ENCODE measurements around the gene GNAT1. TPM values are rescaled to one million over a fixed set of nuclear protein-coding genes. Genes with fewer than 3 reads are reported as not detected.

The GNAT1 gene
- polyA plus RNA-seq, 1 experiment = not detected

DNA sequence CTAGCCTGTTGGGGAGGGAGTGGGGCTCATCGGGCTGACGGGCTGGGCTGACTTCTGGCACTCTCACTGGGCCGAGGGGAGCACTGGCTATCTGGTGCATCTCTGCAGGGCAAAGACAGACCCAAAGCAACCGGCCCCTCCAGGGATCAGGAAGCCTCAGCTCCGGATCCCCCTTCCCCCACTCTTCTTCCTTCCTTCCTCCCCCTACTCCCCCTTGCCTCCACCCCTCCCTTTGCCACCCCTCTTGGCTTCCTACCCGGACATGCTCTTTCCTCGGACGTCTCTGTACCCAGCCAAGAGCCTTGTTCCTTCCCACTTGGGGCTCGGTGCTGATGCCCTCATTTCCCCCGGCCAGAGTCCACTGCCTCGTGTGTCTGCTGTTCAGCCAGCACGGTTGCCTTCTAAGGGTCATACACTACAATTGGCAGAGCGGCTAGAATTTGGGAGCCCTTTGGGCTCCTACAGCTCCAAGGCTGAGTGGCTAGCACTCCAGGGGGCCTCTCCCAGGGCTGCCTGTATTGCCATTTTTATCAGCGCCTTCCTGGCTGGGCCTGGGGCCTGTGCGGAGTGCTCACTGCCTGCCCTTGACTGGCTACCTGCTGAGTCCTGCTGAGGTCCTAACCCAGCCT lies 25.4 kb upstream of the GNAT1 start:
- TF ChIP-seq, protein P1, sequence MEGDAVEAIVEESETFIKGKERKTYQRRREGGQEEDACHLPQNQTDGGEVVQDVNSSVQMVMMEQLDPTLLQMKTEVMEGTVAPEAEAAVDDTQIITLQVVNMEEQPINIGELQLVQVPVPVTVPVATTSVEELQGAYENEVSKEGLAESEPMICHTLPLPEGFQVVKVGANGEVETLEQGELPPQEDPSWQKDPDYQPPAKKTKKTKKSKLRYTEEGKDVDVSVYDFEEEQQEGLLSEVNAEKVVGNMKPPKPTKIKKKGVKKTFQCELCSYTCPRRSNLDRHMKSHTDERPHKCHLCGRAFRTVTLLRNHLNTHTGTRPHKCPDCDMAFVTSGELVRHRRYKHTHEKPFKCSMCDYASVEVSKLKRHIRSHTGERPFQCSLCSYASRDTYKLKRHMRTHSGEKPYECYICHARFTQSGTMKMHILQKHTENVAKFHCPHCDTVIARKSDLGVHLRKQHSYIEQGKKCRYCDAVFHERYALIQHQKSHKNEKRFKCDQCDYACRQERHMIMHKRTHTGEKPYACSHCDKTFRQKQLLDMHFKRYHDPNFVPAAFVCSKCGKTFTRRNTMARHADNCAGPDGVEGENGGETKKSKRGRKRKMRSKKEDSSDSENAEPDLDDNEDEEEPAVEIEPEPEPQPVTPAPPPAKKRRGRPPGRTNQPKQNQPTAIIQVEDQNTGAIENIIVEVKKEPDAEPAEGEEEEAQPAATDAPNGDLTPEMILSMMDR (IDR thresholded peaks at IDR 0.05; ENCODE audit: insufficient read depth, low read depth, low read length) = no peak
- Histone ChIP-seq H3K27me3 (ENCODE audit: control insufficient read depth, insufficient read depth, low read length) (no peaks in the 10 kb centered on the region), H3K36me3 (ENCODE audit: control insufficient read depth, insufficient read depth, low read length) (no peaks in the 10 kb centered on the region; the same call in 1 of the 2 replicates), H3K4me3 (ENCODE audit: low read depth, low read length) (no peak overlapping the region)
- POLR2A ChIA-PET = interaction anchor here (0.6 kb wide), 1 partner anchor 40 kb away, joined by 4 read pairs; no protein-coding TSS in a partner anchor
- DNase-seq (ENCODE audit: low read depth) = no peak
- CTCF ChIA-PET = interaction anchor here (0.6 to 1.9 kb wide), 6 partner anchors 9 to 56 kb away, joined by 3 to 9 read pairs (median 6); no protein-coding TSS in a partner anchor

DNA sequence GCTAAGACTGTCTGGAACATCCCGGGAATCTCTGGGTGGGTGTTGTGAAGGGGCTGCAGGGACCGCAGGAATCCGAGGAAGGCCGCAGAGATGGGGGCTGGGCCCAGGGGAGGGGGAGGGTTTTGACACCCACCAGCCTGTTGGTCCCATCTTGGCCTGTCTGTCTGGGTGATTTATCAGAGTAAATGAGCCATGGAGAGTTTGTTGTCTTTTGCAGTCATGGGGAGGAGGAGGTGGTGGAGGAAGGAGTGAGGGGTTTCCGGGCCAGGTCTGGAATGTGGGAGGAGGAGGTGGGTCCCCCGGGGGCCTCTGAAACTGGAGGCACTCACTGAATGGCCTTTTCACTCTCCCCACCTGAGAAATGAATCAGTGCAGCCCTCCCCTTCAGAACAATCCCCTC lies 24.8 kb upstream of the GNAT1 start:
- Histone ChIP-seq H3K27me3 (ENCODE audit: control insufficient read depth, insufficient read depth, low read length) (no peaks in the 10 kb centered on the region), H3K36me3 (ENCODE audit: control insufficient read depth, insufficient read depth, low read length) (no peaks in the 10 kb centered on the region), H3K4me3 (ENCODE audit: low read depth, low read length) (no peak overlapping the region)
- TF ChIP-seq, protein P1 (IDR thresholded peaks at IDR 0.05; ENCODE audit: insufficient read depth, low read depth, low read length) = no peak
- DNase-seq (ENCODE audit: low read depth) = no peak
- ChIA-PET POLR2A (no interaction called here), CTCF (no interaction called here)

DNA sequence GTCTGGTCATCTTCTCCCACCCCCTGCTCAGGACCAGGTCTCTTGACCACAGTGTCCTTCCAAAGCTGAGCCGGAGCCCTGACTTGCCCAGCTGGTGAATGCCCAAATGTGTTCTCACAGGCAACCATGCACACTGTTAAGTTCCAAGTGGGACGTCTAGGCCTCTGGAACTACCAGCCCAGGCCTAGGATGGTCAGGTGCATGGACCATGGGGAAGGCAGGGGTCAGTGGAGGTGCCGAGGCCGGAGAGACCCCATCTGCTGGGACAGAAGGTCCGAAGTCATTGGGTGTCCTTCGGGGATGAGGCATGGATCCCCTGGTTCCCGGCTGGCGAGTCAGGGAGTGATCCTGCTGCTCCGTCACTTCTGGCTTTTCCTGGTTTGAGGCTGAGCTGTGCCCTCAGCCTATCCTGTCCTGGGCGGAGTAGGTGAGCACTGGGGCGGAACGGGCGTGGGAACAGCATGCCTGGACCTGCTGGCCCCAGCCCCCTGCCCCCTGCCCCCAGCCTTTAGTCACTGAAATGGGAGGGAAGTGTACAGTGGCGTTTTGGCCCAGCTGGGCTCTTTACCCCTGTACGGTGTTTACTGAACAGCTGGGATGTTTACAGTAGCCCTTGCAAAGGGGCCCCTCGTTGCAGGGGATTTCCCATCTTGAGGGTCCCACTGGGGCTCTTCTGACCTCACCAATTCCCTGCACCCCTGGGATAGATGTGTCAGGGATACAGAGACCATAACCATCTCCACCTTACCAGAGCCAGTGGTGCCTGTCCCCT lies 24.2 kb upstream of the GNAT1 start:
- DNase-seq (ENCODE audit: low read depth) = no peak
- ChIA-PET POLR2A (no interaction called here), CTCF (no interaction called here)

DNA sequence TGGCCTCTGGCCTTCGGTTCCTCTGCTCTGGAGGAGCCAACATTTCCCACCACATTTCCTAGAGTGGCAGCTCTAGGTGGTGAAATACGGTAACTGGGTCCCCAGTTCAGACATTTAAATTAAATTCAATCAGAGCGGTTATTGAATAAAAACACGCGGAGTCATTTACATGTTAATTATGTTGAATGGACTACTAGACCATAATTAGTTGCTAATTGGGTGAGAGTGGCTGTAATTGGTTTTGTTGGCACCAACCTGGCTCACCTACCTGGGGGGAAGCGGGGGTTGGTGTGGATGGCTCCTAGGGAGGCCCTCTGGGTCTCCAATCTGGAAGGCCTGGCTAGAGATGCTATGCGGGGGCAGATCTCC lies 23.6 kb upstream of the GNAT1 start:
- no peak for DNase-seq (ENCODE audit: low read depth)
- ChIA-PET POLR2A (no interaction called here), CTCF (no interaction called here)
- TF ChIP-seq, protein P1 (IDR thresholded peaks at IDR 0.05; ENCODE audit: insufficient read depth, low read depth, low read length) = no peak
- Histone ChIP-seq H3K27me3 (ENCODE audit: control insufficient read depth, insufficient read depth, low read length) (no peaks in the 10 kb centered on the region), H3K4me3 (ENCODE audit: low read depth, low read length) (no peak overlapping the region), H3K36me3 (ENCODE audit: control insufficient read depth, insufficient read depth, low read length) (no peaks in the 10 kb centered on the region)

More for the DNA sequence above, 24.2 kb upstream of the GNAT1 start:
- no peaks in the 10 kb centered on the region for H3K27me3 ChIP-seq (ENCODE audit: control insufficient read depth, insufficient read depth, low read length)
- no peak overlapping the region for H3K4me3 ChIP-seq (ENCODE audit: low read depth, low read length)
- H3K36me3 ChIP-seq (ENCODE audit: control insufficient read depth, insufficient read depth, low read length) = no peaks in the 10 kb centered on the region
- TF ChIP-seq, protein P1 (IDR thresholded peaks at IDR 0.05; ENCODE audit: insufficient read depth, low read depth, low read length) = no peak

GRCh38 chr3:50168388-50168787 lies 23.0 kb upstream of the GNAT1 start:
- POLR2A ChIA-PET = no interaction called here
- no peak for DNase-seq (ENCODE audit: low read depth)
- H3K36me3 ChIP-seq (ENCODE audit: control insufficient read depth, insufficient read depth, low read length) = no peaks in the 10 kb centered on the region
- H3K4me3 ChIP-seq (ENCODE audit: low read depth, low read length) = no peak overlapping the region
- TF ChIP-seq, protein P1 (IDR thresholded peaks at IDR 0.05; ENCODE audit: insufficient read depth, low read depth, low read length) = no peak
- no peaks in the 10 kb centered on the region for H3K27me3 ChIP-seq (ENCODE audit: control insufficient read depth, insufficient read depth, low read length)
- CTCF ChIA-PET = no interaction called here

All from BJ (cell line).